B cell (primary cell): Measurements from ENCODE around the gene AGAP1. TPM values are rescaled to one million over a fixed set of nuclear protein-coding genes. Genes with fewer than 3 reads are reported as not detected.

Experiments
- ATAC-seq: fragments of 200-7000 bp; cut with Tn5 transposase; one replicate; pipeline ENCODE4 v1.10.0; 2021; ENCODE audit warnings: low read depth, mild to moderate bottlenecking, moderate number of reproducible peaks, moderate library complexity
- CTCF ChIA-PET: fragments of 350-600 bp; sonication (Branson Sonifier 250); formaldehyde crosslinking; loops from one replicate; lab custom pipeline; 2021; ENCODE audit warnings: antibody characterized with exemption, inconsistent platforms; lab: Charles Lee
- POLR2A ChIA-PET: fragments of 350-600 bp; sonication (Branson Sonifier 250); formaldehyde crosslinking; loops from one replicate; lab custom pipeline; 2021; ENCODE audit warnings: antibody characterized with exemption; lab: Charles Lee
- DNase-seq: peaks from one replicate; pipeline ENCODE4 v3.0.0; 2013
- H2AFZ ChIP-seq: 2 replicates; pipeline ENCODE4 v1.6.1; 2012; ENCODE audit warnings: mild to moderate bottlenecking, low read depth, low read length; ENCODE audit not compliant: insufficient read depth, poor library complexity, severe bottlenecking
- H3K27ac ChIP-seq, 2 donors: 1 replicate in 1 of 2; 2 replicates in 1 of 2; pipeline ENCODE4 v1.5.1; 2012 to 2013; ENCODE audit warnings: low read length in 2 of 2, mild to moderate bottlenecking in 2 of 2, moderate library complexity in 1 of 2
- H3K27me3 ChIP-seq, 4 experiments: fragments of 200-600 bp in 1 of 4; sonication (generic) in 1 of 4; replicated peaks in 1 of 4; 1 replicate in 2 of 4; 2 replicates in 2 of 4; pipeline versions ENCODE4 v1.6.1 to v1.7.0; 2013 to 2016; ENCODE audit warnings: low read length in 3 of 4, mild to moderate bottlenecking in 2 of 4, mixed read lengths in 1 of 4, moderate library complexity in 1 of 4; ENCODE audit not compliant: insufficient read depth in 4 of 4, control insufficient read depth in 3 of 4; ENCODE audit errors: control extremely low read depth in 1 of 4
- H3K36me3 ChIP-seq, 2 experiments: replicated peaks in 1 of 2; 1 replicate in 1 of 2; 2 replicates in 1 of 2; pipeline versions ENCODE4 v1.6.1 to v1.7.1; 2013; ENCODE audit warnings: low read length in 1 of 2; ENCODE audit not compliant: insufficient read depth in 2 of 2, control insufficient read depth in 1 of 2; ENCODE audit errors: control extremely low read depth in 1 of 2, extremely low read depth in 1 of 2
- H3K4me1 ChIP-seq, 2 donors: fragments of 200-600 bp in 1 of 2; sonication (generic) in 1 of 2; 1 replicate in 1 of 2; 2 replicates in 1 of 2; pipeline versions ENCODE4 v1.5.1 to v1.6.1; 2013 to 2017; ENCODE audit warnings: low read length in 2 of 2; ENCODE audit not compliant: control insufficient read depth in 2 of 2, insufficient read depth in 2 of 2
- H3K4me2 ChIP-seq: replicated peaks from 2 replicates; pipeline ENCODE3; 2012; ENCODE audit warnings: mild to moderate bottlenecking, low read depth, low read length; ENCODE audit not compliant: poor library complexity, severe bottlenecking
- H3K4me3 ChIP-seq, 5 experiments: fragments of 200-600 bp in 1 of 5; sonication (generic) in 1 of 5; 1 replicate in 3 of 5; 2 replicates in 2 of 5; pipeline versions ENCODE4 v1.5.1 to v1.7.0; 2011 to 2016; ENCODE audit warnings: low read length in 4 of 5, mild to moderate bottlenecking in 4 of 5, low read depth in 2 of 5, control low read depth in 1 of 5, moderate library complexity in 1 of 5; ENCODE audit not compliant: insufficient read depth in 1 of 5; ENCODE audit errors: control extremely low read depth in 1 of 5, extremely low read depth in 1 of 5
- H3K79me2 ChIP-seq: fragments of 200-600 bp; sonication (generic); one replicate; pipeline ENCODE4 v1.6.0; 2016; ENCODE audit warnings: low read length; ENCODE audit not compliant: control insufficient read depth, insufficient read depth
- H3K9ac ChIP-seq: fragments of 200-600 bp; sonication (generic); 2 replicates; pipeline ENCODE4 v1.6.1; 2017; ENCODE audit warnings: mild to moderate bottlenecking, low read length, moderate library complexity
- H3K9me3 ChIP-seq, 3 donors: one replicate each; pipeline versions ENCODE4 v1.6.1 to v1.7.1; 2013; ENCODE audit warnings: low read length in 2 of 3; ENCODE audit not compliant: control insufficient read depth in 2 of 3, insufficient read depth in 1 of 3; ENCODE audit errors: control extremely low read depth in 1 of 3
- H4K20me1 ChIP-seq: 2 replicates; pipeline ENCODE4 v1.6.0; 2012; ENCODE audit warnings: mild to moderate bottlenecking, low read length; ENCODE audit not compliant: insufficient read depth, control insufficient read depth, poor library complexity, severe bottlenecking
- H3K27ac Mint-ChIP-seq: one replicate; pipeline ENCODE4 v1.8.0; 2021; ENCODE audit warnings: mixed read lengths
- H3K27me3 Mint-ChIP-seq: one replicate; pipeline ENCODE4 v1.8.0; 2021; ENCODE audit warnings: mixed read lengths
- H3K4me1 Mint-ChIP-seq: one replicate; pipeline ENCODE4 v1.8.0; 2021; ENCODE audit warnings: mixed read lengths
- H3K4me3 Mint-ChIP-seq: one replicate; pipeline ENCODE4 v1.8.0; 2021; ENCODE audit warnings: mixed read lengths
- H3K9me3 Mint-ChIP-seq: one replicate; pipeline ENCODE4 v1.8.0; 2022; ENCODE audit warnings: mixed read lengths; ENCODE audit not compliant: insufficient read depth
- CTCF ChIP-seq: fragments of 200-600 bp; IDR thresholded peaks from one replicate; pipeline ENCODE4 v1.8.0; 2022; ENCODE audit warnings: antibody characterized with exemption, mild to moderate bottlenecking
- EZH2 ChIP-seq: IDR thresholded peaks from 2 replicates; pipeline ENCODE4 v1.6.1; 2012; ENCODE audit warnings: borderline replicate concordance, low read depth, mild to moderate bottlenecking, moderate library complexity, low read length; ENCODE audit not compliant: insufficient read depth, poor library complexity, severe bottlenecking
- WGBS: methylation state at CpG from one replicate; pipeline ENCODE4 v1.1.5; 2013; ENCODE audit warnings: missing lambda C conversion rate; ENCODE audit not compliant: insufficient coverage; 5-methylcytosine and 5-hydroxymethylcytosine counted together
- intact Hi-C: fragments of 100-400 bp; cut with micrococcal nuclease; formaldehyde crosslinking; loops from one replicate; pipeline ENCODE4 v1.10.0; 2022
- polyA plus RNA-seq: library from polyadenylated mRNA; depleted of rRNA; stranded (reverse); fragments of >200 nt; gene quantifications from 2 replicates; pipeline ENCODE4 v1.2.3, GENCODE V29; 2012
- total RNA-seq, 2 donors: library from RNA; stranded (reverse); fragments of 120-200 nt in 1 of 2; gene quantifications; 1 replicate in 1 of 2; 2 replicates in 1 of 2; pipeline versions ENCODE4 v1.2.3 to v1.2.4, GENCODE V29; 2013 to 2022

Gene AGAP1
- total and polyA plus RNA-seq, 2 donors (not counting 1 experiment from before 2014, with no cell fraction given): 0.01 TPM; not detected in 1

- ChIA-PET POLR2A (no interaction called here), CTCF (no interaction called here)
- no peaks in the 10 kb centered on the region for H3K27me3 ChIP-seq
- ATAC-seq: no peak
- H3K79me2 ChIP-seq: no peaks in the 10 kb centered on the region
- intact Hi-C loops: no loop called here
- Mint-ChIP-seq H3K27ac (no peak overlapping the region), H3K27me3 (peaks cover 17% of the 10 kb centered on the region), H3K4me1 (no peaks in the 10 kb centered on the region), H3K4me3 (no peak overlapping the region), H3K9me3 (no peaks in the 10 kb centered on the region)
- no peak overlapping the region for H2AFZ ChIP-seq
- H3K9me3 ChIP-seq: peaks cover 0 to 2% (median 0%) of the 10 kb centered on the region in 3 donors
- no peaks in the 10 kb centered on the region for H4K20me1 ChIP-seq
- H3K4me2 ChIP-seq: no peak overlapping the region
- no peaks in the 10 kb centered on the region for H3K4me1 ChIP-seq
- no peaks in the 10 kb centered on the region for H3K36me3 ChIP-seq
- TF ChIP-seq EZH2 (no peak), CTCF (no peak)
- no peak for DNase-seq
- no peak overlapping the region for H3K4me3 ChIP-seq
- H3K9ac ChIP-seq: no peak overlapping the region
- H3K27ac ChIP-seq: no peak overlapping the region
- WGBS: 80% methylated on average over 5 of the region's 9 CpGs
These were observed 196.4 kb downstream of the AGAP1 start for GRCh38 chr2:235690082-235690808.

- H4K20me1 ChIP-seq: no peaks in the 10 kb centered on the region
- TF ChIP-seq CTCF: no peak
- no peak for TF ChIP-seq EZH2
- Mint-ChIP-seq H3K27me3 (peaks cover 17% of the 10 kb centered on the region), H3K9me3 (no peaks in the 10 kb centered on the region), H3K27ac (no peak overlapping the region), H3K4me3 (no peak overlapping the region), H3K4me1 (no peaks in the 10 kb centered on the region)
- ATAC-seq (no peak), DNase-seq (no peak)
- peaks cover 0 to 2% (median 0%) of the 10 kb centered on the region in 3 donors for H3K9me3 ChIP-seq
- no peaks in the 10 kb centered on the region for H3K4me1 ChIP-seq
- no peaks in the 10 kb centered on the region for H3K36me3 ChIP-seq
- no peak overlapping the region for H2AFZ ChIP-seq
- WGBS: 83% methylated on average over 12 of the region's 14 CpGs
- ChIA-PET POLR2A (no interaction called here), CTCF (no interaction called here)
- no peak overlapping the region for H3K4me2 ChIP-seq
- no peaks in the 10 kb centered on the region for H3K27me3 ChIP-seq
- no peaks in the 10 kb centered on the region for H3K79me2 ChIP-seq
- intact Hi-C loops: no loop called here
- H3K9ac ChIP-seq: no peak overlapping the region
- no peak overlapping the region for H3K27ac ChIP-seq
- H3K4me3 ChIP-seq: no peak overlapping the region
These were observed 197.1 kb downstream of the AGAP1 start for GRCh38 chr2:235690809-235691450.
